Measurements from ENCODE around the gene CHPT1.
"Not testable (repeated sequence)": the region's sequence is repeated elsewhere in the genome, so short reads cannot be mapped to it uniquely, and the experiment has no call there.

CHPT1 gene

DNA sequence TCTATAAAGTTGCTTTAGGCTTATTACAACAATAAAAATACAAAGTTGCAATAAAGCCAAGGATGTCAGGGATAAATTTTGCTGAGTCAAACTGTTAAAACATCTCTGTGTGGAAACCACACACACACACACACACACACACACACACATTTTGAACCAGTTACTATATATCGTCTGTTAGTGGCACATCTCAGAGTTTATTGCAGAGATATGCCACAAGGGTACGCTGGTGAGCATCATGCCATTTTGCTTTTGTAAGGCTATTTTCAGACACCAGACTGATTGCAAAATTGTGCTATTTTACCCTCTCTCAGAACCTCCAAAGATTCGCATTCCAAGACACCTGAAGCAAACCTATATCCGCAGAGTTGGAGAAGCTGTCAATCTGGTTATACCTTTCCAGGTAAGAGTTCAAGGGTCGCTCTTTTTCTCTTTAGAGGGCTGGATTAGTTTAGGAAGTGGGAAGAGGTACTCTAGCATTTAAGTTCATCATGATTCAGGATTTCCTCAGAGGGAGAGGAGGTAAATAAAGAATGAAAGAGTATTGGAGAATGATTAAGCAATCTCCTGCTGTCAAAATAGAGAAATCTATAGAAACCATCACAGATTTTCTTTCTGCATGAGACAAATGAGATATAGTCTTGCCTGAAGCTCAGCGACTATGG lies 27.3 kb upstream of the CHPT1 start:
- H3K4me3 ChIP-seq (ENCODE audit: low read depth, low read length) = no peak overlapping the region
- TF ChIP-seq, protein P1, sequence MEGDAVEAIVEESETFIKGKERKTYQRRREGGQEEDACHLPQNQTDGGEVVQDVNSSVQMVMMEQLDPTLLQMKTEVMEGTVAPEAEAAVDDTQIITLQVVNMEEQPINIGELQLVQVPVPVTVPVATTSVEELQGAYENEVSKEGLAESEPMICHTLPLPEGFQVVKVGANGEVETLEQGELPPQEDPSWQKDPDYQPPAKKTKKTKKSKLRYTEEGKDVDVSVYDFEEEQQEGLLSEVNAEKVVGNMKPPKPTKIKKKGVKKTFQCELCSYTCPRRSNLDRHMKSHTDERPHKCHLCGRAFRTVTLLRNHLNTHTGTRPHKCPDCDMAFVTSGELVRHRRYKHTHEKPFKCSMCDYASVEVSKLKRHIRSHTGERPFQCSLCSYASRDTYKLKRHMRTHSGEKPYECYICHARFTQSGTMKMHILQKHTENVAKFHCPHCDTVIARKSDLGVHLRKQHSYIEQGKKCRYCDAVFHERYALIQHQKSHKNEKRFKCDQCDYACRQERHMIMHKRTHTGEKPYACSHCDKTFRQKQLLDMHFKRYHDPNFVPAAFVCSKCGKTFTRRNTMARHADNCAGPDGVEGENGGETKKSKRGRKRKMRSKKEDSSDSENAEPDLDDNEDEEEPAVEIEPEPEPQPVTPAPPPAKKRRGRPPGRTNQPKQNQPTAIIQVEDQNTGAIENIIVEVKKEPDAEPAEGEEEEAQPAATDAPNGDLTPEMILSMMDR (IDR thresholded peaks at IDR 0.05; ENCODE audit: insufficient read depth, low read depth, low read length, missing control alignments) = peak; percentile 50
- peak; percentile 46 for DNase-seq (ENCODE audit: low read depth)

DNA sequence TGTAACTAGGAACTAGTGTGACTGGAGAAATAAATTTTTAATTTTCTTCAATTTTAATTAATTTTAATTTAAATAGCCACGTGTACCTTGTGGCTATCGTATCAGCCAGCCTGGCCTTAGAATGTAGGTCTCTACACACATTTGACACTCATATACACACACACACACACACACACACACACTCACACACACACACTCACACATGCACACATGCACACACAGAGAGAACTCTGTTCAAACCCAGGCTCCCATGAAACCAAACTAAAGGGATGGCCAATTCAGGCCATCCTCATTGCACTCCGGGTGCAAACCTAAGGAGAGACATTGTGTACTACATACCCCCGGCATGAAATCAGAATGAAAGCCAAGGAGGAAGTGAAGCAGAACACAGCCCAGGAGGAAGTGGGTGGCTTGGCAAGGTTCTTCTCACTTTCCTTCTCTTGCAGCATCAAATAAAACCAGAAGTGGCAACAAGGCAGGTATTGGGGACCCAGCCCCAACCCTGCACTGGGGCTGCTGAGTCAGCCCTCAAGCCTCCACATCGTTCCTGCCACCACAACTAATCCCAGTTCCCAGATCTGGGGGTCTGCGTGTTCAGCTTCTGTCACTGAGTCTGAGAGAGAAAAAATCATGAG lies 26.2 kb upstream of the CHPT1 start:
- peak; percentile 58 for DNase-seq (ENCODE audit: low read depth)
- TF ChIP-seq, protein P1 (IDR thresholded peaks at IDR 0.05; ENCODE audit: insufficient read depth, low read depth, low read length, missing control alignments) = no peak
- H3K4me3 ChIP-seq (ENCODE audit: low read depth, low read length) = no peak overlapping the region

GRCh38 chr12:101671833-101672232 lies 25.6 kb upstream of the CHPT1 start:
- no peak for DNase-seq (ENCODE audit: low read depth)
- H3K4me3 ChIP-seq (ENCODE audit: low read depth, low read length) = no peak overlapping the region
- TF ChIP-seq, protein P1 (IDR thresholded peaks at IDR 0.05; ENCODE audit: insufficient read depth, low read depth, low read length, missing control alignments) = no peak

DNA sequence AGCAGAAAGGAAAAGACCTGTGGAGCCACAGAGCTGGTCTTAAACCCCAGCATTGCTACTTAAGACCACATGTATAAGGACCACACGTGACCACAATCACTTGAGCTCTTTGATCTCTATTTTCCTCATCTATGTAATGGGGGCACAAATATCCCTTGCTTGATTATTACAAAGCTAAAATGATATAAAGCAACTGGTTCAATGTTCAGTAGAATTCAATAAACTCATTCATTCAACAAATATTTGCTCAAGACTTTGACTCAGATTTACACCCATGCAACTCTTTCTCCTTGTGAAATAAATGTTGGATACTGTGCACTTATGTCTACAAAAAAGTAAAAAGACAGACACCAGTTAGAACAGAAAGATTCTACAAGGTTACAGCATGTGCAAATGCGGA lies 21.9 kb upstream of the CHPT1 start:
- no peak overlapping the region for H3K4me3 ChIP-seq (ENCODE audit: low read depth, low read length)
- DNase-seq (ENCODE audit: low read depth) = no peak
- TF ChIP-seq, protein P1 (IDR thresholded peaks at IDR 0.05; ENCODE audit: insufficient read depth, low read depth, low read length, missing control alignments) = no peak

- not testable (repeated sequence) for DNase-seq (ENCODE audit: low read depth); H3K4me3 ChIP-seq (ENCODE audit: low read depth, low read length)
Measured at GRCh38 chr12:101676497-101676896, 20.9 kb upstream of the CHPT1 start.

- DNase-seq (ENCODE audit: low read depth) = no peak
- H3K4me3 ChIP-seq (ENCODE audit: low read depth, low read length) = no peak overlapping the region
- TF ChIP-seq, protein P1 (IDR thresholded peaks at IDR 0.05; ENCODE audit: insufficient read depth, low read depth, low read length, missing control alignments) = no peak
Measured at GRCh38 chr12:101678081-101678480, 19.4 kb upstream of the CHPT1 start.

DNA sequence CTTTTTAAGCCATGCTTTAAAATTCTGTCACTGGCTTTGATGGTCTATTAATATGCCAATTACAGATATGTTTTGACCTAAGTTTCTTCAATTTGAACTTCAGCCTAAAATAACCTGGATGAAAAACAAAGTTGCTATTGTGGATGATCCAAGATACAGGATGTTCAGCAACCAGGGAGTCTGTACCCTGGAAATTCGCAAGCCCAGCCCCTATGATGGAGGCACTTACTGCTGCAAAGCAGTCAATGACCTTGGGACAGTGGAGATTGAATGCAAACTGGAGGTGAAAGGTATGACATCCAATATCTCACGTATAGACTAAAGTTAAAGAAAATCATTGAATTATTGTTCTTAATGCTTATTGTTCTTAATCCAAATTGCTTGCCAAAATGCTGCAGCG lies 17.2 kb upstream of the CHPT1 start:
- TF ChIP-seq, protein P1 (IDR thresholded peaks at IDR 0.05; ENCODE audit: insufficient read depth, low read depth, low read length, missing control alignments) = no peak
- DNase-seq (ENCODE audit: low read depth) = no peak
- H3K4me3 ChIP-seq (ENCODE audit: low read depth, low read length) = no peak overlapping the region
